Uterus (tissue), 4 donors: Measurements from ENCODE around the gene SUPT20H. TPM values are rescaled to one million over a fixed set of nuclear protein-coding genes. Genes with fewer than 3 reads are reported as not detected.

ENCODE experiments used
- DNase-seq, 2 donors: peaks; one replicate each; pipeline ENCODE4 v3.0.0-alpha.2; 2019 to 2020
- H3K27ac ChIP-seq, 2 donors: fragments of 200-600 bp; sonication (generic); 1 replicate in 1 of 2; 2 replicates in 1 of 2; pipeline ENCODE4 v1.5.1; 2016 to 2018
- H3K27me3 ChIP-seq, 2 donors: fragments of 200-600 bp; sonication (generic); one replicate each; pipeline ENCODE4 v1.5.1; 2018 to 2019; ENCODE audit warnings: control low read depth in 1 of 2
- H3K36me3 ChIP-seq, 2 donors: fragments of 200-600 bp; sonication (generic); one replicate each; pipeline ENCODE4 v1.5.1; 2019; ENCODE audit warnings: control low read depth in 1 of 2
- H3K4me1 ChIP-seq, 2 donors: fragments of 200-600 bp; sonication (generic); one replicate each; pipeline ENCODE4 v1.5.1; 2018 to 2019; ENCODE audit warnings: control low read depth in 1 of 2
- H3K4me3 ChIP-seq, 2 donors: fragments of 200-600 bp; sonication (generic); 1 replicate in 1 of 2; 2 replicates in 1 of 2; pipeline ENCODE4 v1.5.1; 2018 to 2019; ENCODE audit warnings: mild to moderate bottlenecking in 1 of 2
- H3K9me3 ChIP-seq, 2 donors: fragments of 200-600 bp; sonication (generic); one replicate each; pipeline ENCODE4 v1.5.1; 2019; ENCODE audit warnings: control low read depth in 1 of 2
- CTCF ChIP-seq, 4 experiments: fragments of 200-600 bp in 2 of 4; fragments of 450-650 bp in 2 of 4; sonication (generic) in 2 of 4; IDR thresholded peaks; one replicate each; pipeline ENCODE4 v1.5.1; 2016 to 2019; ENCODE audit warnings: antibody characterized with exemption in 4 of 4, mild to moderate bottlenecking in 2 of 4, moderate library complexity in 1 of 4
- POLR2A ChIP-seq, 2 donors: fragments of 450-650 bp; IDR thresholded peaks; one replicate each; pipeline ENCODE4 v1.6.1; 2016; ENCODE audit warnings: antibody characterized with exemption in 2 of 2, mild to moderate bottlenecking in 1 of 2, moderate library complexity in 1 of 2
- intact Hi-C: fragments of 100-400 bp; cut with DNase I; formaldehyde crosslinking; loops from one replicate; pipeline ENCODE4 v1.15.1; 2023; ENCODE audit warnings: low total_unique reads
- total RNA-seq, 4 donors: library from RNA; depleted of rRNA in 3 of 4; stranded (reverse); fragments of >200 nt in 3 of 4; gene quantifications; one replicate each; pipeline versions ENCODE4 v1.1.0 to v1.2.4, GENCODE V29; 2014 to 2023
- donor health status: DM: yes; HTN: yes; CAD: no.

SUPT20H gene
- total RNA-seq, 4 donors from 2014 or later = 39.7 to 119 (median 88.2) TPM

DNA sequence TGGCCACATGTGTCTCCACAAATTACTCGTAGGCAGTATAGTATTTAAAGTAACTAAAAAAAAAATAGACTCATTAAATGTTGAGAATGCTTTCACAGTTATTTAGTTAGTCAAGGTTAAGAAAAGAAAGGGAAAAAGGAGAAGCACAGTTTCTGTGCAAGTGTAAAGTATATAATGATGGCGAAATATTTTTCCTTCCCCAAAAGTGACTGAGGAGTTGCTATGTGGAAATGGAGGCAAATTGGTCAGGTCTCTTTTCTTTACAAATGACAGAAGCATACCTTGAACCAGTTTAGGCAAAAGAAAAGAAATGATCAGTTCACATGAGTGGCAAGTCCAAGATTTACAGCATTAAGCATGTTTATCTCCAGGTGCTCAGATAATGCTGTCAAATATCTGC, 28.0 kb upstream of the SUPT20H start:
- DNase-seq = no peak
- TF ChIP-seq POLR2A (IDR thresholded peaks at IDR 0.05) (no peak), CTCF (IDR thresholded peaks at IDR 0.05) (no peak)
- Histone ChIP-seq H3K4me1 (no peaks in the 10 kb centered on the region), H3K4me3 (no peak overlapping the region), H3K9me3 (no peaks in the 10 kb centered on the region), H3K27ac (no peak overlapping the region), H3K36me3 (no peaks in the 10 kb centered on the region), H3K27me3 (no peaks in the 10 kb centered on the region)
- intact Hi-C loops = no loop called here

GRCh38 chr13:37085606-37086005, 26.1 kb upstream of the SUPT20H start:
- no peak for TF ChIP-seq CTCF (IDR thresholded peaks at IDR 0.05)
- DNase-seq = no peak
- intact Hi-C loops = no loop called here

GRCh38 chr13:37076818-37077217, 17.3 kb upstream of the SUPT20H start:
- intact Hi-C loops = no loop called here
- TF ChIP-seq POLR2A (IDR thresholded peaks at IDR 0.05) (no peak), CTCF (IDR thresholded peaks at IDR 0.05) (no peak)
- no peaks in the 10 kb centered on the region for H3K4me1 ChIP-seq
- H3K36me3 ChIP-seq = no peaks in the 10 kb centered on the region
- H3K27ac ChIP-seq = no peak overlapping the region
- no peaks in the 10 kb centered on the region for H3K9me3 ChIP-seq
- no peak overlapping the region for H3K4me3 ChIP-seq
- H3K27me3 ChIP-seq = no peaks in the 10 kb centered on the region
- no peak for DNase-seq

More at GRCh38 chr13:37085606-37086005, 26.1 kb upstream of the SUPT20H start:
- no peak overlapping the region for H3K4me3 ChIP-seq
- no peaks in the 10 kb centered on the region for H3K9me3 ChIP-seq
- H3K27ac ChIP-seq = no peak overlapping the region
- no peaks in the 10 kb centered on the region for H3K4me1 ChIP-seq
- no peaks in the 10 kb centered on the region for H3K36me3 ChIP-seq
- H3K27me3 ChIP-seq = no peaks in the 10 kb centered on the region

GRCh38 chr13:37075164-37075563, 15.7 kb upstream of the SUPT20H start:
- intact Hi-C loops = no loop called here
- TF ChIP-seq CTCF (IDR thresholded peaks at IDR 0.05) = no peak
- TF ChIP-seq POLR2A (IDR thresholded peaks at IDR 0.05) = no peak

GRCh38 chr13:37074703-37075102, 15.2 kb upstream of the SUPT20H start:
- peak; percentile 43 to 46 (median 43) for TF ChIP-seq CTCF (IDR thresholded peaks at IDR 0.05)
- TF ChIP-seq POLR2A (IDR thresholded peaks at IDR 0.05) = no peak
- no peaks in the 10 kb centered on the region for H3K36me3 ChIP-seq
- no peaks in the 10 kb centered on the region for H3K4me1 ChIP-seq
- no peak overlapping the region for H3K4me3 ChIP-seq
- intact Hi-C loops = no loop called here
- no peaks in the 10 kb centered on the region for H3K27me3 ChIP-seq
- H3K27ac ChIP-seq = no peak overlapping the region
- H3K9me3 ChIP-seq = no peaks in the 10 kb centered on the region
- DNase-seq = no peak

More at GRCh38 chr13:37075164-37075563, 15.7 kb upstream of the SUPT20H start:
- no peaks in the 10 kb centered on the region for H3K27me3 ChIP-seq
- H3K4me1 ChIP-seq = no peaks in the 10 kb centered on the region
- H3K4me3 ChIP-seq = no peak overlapping the region
- no peaks in the 10 kb centered on the region for H3K9me3 ChIP-seq
- no peaks in the 10 kb centered on the region for H3K36me3 ChIP-seq
- no peak for DNase-seq
- H3K27ac ChIP-seq = no peak overlapping the region
